GM23248 (cell line): ENCODE data around the gene YIPF6. TPM values are rescaled to one million over a fixed set of nuclear protein-coding genes. Genes with fewer than 3 reads are reported as not detected.
"Not testable (repeated sequence)": the region's sequence is repeated elsewhere in the genome, so short reads cannot be mapped to it uniquely, and the experiment has no call there.

Experiments
- DNase-seq: peaks from one replicate; pipeline ENCODE4 v3.0.0-alpha.2; 2015
- H2AFZ ChIP-seq: fragments of 200-600 bp; sonication (generic); 2 replicates; pipeline ENCODE4 v1.6.1; 2016; ENCODE audit warnings: antibody characterized with exemption
- H3F3A ChIP-seq: fragments of 200-600 bp; sonication (generic); 2 replicates; pipeline ENCODE4 v1.6.1; 2016; ENCODE audit warnings: mild to moderate bottlenecking, antibody characterized with exemption, mixed run types; ENCODE audit not compliant: insufficient read depth
- H3K27ac ChIP-seq: fragments of 200-600 bp; sonication (generic); 2 replicates; pipeline ENCODE4 v1.5.1; 2016; ENCODE audit warnings: mild to moderate bottlenecking
- H3K27me3 ChIP-seq: fragments of 200-600 bp; sonication (generic); replicated peaks from 2 replicates; pipeline ENCODE4 v1.6.1; 2016; ENCODE audit warnings: mild to moderate bottlenecking; ENCODE audit not compliant: insufficient read depth
- H3K36me3 ChIP-seq: fragments of 200-600 bp; sonication (generic); 2 replicates; pipeline ENCODE4 v1.6.1; 2016; ENCODE audit warnings: low read depth, mild to moderate bottlenecking
- H3K4me1 ChIP-seq: fragments of 200-600 bp; sonication (generic); 2 replicates; pipeline ENCODE4 v1.6.1; 2016; ENCODE audit warnings: mild to moderate bottlenecking; ENCODE audit not compliant: insufficient read depth
- H3K4me2 ChIP-seq: fragments of 200-600 bp; sonication (generic); one replicate; pipeline ENCODE4 v1.6.1; 2016; ENCODE audit warnings: mild to moderate bottlenecking; ENCODE audit not compliant: unreplicated experiment
- H3K4me3 ChIP-seq: fragments of 200-600 bp; sonication (generic); 2 replicates; pipeline ENCODE4 v1.5.1; 2016; ENCODE audit warnings: mild to moderate bottlenecking
- H3K79me2 ChIP-seq: fragments of 200-600 bp; sonication (generic); 2 replicates; pipeline ENCODE4 v1.6.1; 2016; ENCODE audit warnings: mild to moderate bottlenecking; ENCODE audit not compliant: insufficient read depth
- H3K9ac ChIP-seq: fragments of 200-600 bp; sonication (generic); 2 replicates; pipeline ENCODE4 v1.6.1; 2016; ENCODE audit warnings: mild to moderate bottlenecking
- H3K9me2 ChIP-seq: fragments of 200-600 bp; sonication (generic); 2 replicates; pipeline ENCODE4 v1.6.1; 2016; ENCODE audit warnings: mixed run types, mild to moderate bottlenecking, moderate library complexity; ENCODE audit not compliant: insufficient read depth
- H3K9me3 ChIP-seq: fragments of 200-600 bp; sonication (generic); one replicate; pipeline ENCODE4 v1.6.1; 2017; ENCODE audit warnings: low read depth
- H4K20me1 ChIP-seq: fragments of 200-600 bp; sonication (generic); 2 replicates; pipeline ENCODE4 v1.6.0; 2016; ENCODE audit not compliant: insufficient read depth
- EZH2 ChIP-seq: fragments of 200-600 bp; sonication (generic); IDR thresholded peaks from 2 replicates; pipeline ENCODE4 v1.6.1; 2018; ENCODE audit warnings: antibody characterized with exemption, mild to moderate bottlenecking; ENCODE audit not compliant: insufficient read depth, poor library complexity, severe bottlenecking
- EZH2phosphoT487 ChIP-seq: fragments of 200-600 bp; sonication (generic); IDR thresholded peaks from 2 replicates; pipeline ENCODE4 v1.6.1; 2018; ENCODE audit warnings: antibody characterized with exemption, moderate library complexity, mild to moderate bottlenecking, low read depth; ENCODE audit not compliant: insufficient read depth
- WGBS, 2 experiments: methylation state at CpG; one replicate each; pipeline ENCODE4 v1.1.6; 2015 to 2017; ENCODE audit warnings: low lambda C conversion rate in 2 of 2, low coverage in 1 of 2; ENCODE audit errors: missing lambda C conversion rate in 2 of 2; 5-methylcytosine and 5-hydroxymethylcytosine counted together
- in situ Hi-C: fragments of 300-500 bp; cut with MboI; formaldehyde crosslinking; loops from 2 replicates; pipeline ENCODE4 v1.15.0; 2020
- polyA plus RNA-seq: library from polyadenylated mRNA; unstranded; fragments of >200 nt; fragmentation: Nextera tagmentation; extraction: Ambion mirVana; gene quantifications from 2 replicates; pipeline ENCODE4 v1.2.1, GENCODE V29; 2016
- total RNA-seq: library from RNA; depleted of rRNA; stranded (reverse); fragments of >200 nt; shearing (Covaris generic); gene quantifications from 2 replicates; pipeline ENCODE4 v1.2.3, GENCODE V29; 2014

The YIPF6 gene
- total and polyA plus RNA-seq, 2 experiments from 2014 or later: 21.1 to 42.5 TPM

- TF ChIP-seq EZH2 (no peak), EZH2phosphoT487 (no peak)
- Histone ChIP-seq H3K4me2 (no peak overlapping the region), H3K9me2 (no peaks in the 10 kb centered on the region), H3K9ac (no peak overlapping the region), H3K27ac (no peak overlapping the region), H3K4me1 (no peaks in the 10 kb centered on the region), H3K4me3 (no peak overlapping the region), H4K20me1 (no peaks in the 10 kb centered on the region), H3K9me3 (no peaks in the 10 kb centered on the region), H3K79me2 (peaks cover 35% of the 10 kb centered on the region), H3K27me3 (no peaks in the 10 kb centered on the region), H3F3A (no peaks in the 10 kb centered on the region), H3K36me3 (no peaks in the 10 kb centered on the region), H2AFZ (no peak overlapping the region)
- 27 to 37% methylated on average over 3 of the region's 3 CpGs for WGBS, 2 experiments
- DNase-seq: peak; percentile 62
- in situ Hi-C loops: no loop called here
These were observed 12.4 kb downstream of the YIPF6 start for GRCh38 chrX:68511255-68511654.

- H3K36me3 ChIP-seq, H3K4me1 ChIP-seq, H3K9me2 ChIP-seq, H3K9ac ChIP-seq, H3K4me3 ChIP-seq, H3F3A ChIP-seq, DNase-seq, H3K79me2 ChIP-seq, H4K20me1 ChIP-seq, H3K9me3 ChIP-seq, H3K4me2 ChIP-seq, H3K27me3 ChIP-seq, H2AFZ ChIP-seq, H3K27ac ChIP-seq: not testable (repeated sequence)
- WGBS, 2 experiments: 97 to 100% methylated on average over 2 of the region's 2 CpGs
- in situ Hi-C loops: loop anchor here (25.0 kb wide), 1 partner anchor 188 kb away; no protein-coding TSS in a partner anchor
These were observed 25.8 kb downstream of the YIPF6 start for GRCh38 chrX:68524680-68525079.

- Histone ChIP-seq H3K4me3 (no peak overlapping the region), H3K9me3 (no peaks in the 10 kb centered on the region), H4K20me1 (no peaks in the 10 kb centered on the region), H3K27me3 (no peaks in the 10 kb centered on the region), H2AFZ (no peak overlapping the region), H3K4me2 (no peak overlapping the region), H3K79me2 (no peaks in the 10 kb centered on the region), H3F3A (peaks cover 8% of the 10 kb centered on the region; the same call in 1 of the 2 replicates), H3K27ac (no peak overlapping the region), H3K36me3 (no peaks in the 10 kb centered on the region; the same call in 1 of the 2 replicates), H3K9me2 (no peaks in the 10 kb centered on the region), H3K9ac (no peak overlapping the region), H3K4me1 (no peaks in the 10 kb centered on the region)
- in situ Hi-C loops: loop anchor here (25.0 kb wide), 1 partner anchor 179 kb away; no protein-coding TSS in a partner anchor
- whole genome bisulfite sequencing, 2 experiments: 83 to 86% methylated on average over 1 of the region's 1 CpG
- TF ChIP-seq EZH2 (no peak), EZH2phosphoT487 (no peak)
- DNase-seq: peak; percentile 4
These were observed 34.1 kb downstream of the YIPF6 start for GRCh38 chrX:68532831-68533533.

DNA sequence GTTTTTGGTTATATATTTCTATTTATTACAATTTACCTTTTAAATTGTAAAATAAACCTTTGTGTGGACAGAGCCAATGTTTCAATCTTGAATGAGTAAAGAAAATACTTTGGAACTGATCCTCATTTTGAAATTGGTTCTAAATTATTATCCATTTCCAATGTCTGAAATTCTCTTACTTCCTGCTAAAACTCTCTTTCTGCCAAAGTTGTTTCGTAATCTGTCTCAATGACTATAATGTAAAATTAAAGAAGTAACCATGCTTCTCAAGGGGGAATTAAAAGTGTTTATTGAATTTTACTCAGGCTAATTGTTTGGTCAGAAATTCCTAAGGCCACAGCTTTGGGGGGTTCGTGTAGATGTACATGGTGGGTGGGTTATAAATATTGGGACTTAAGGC is 34.8 kb downstream of the YIPF6 start:
- Histone ChIP-seq H3K36me3 (no peaks in the 10 kb centered on the region; the same call in 1 of the 2 replicates), H3K9me2 (no peaks in the 10 kb centered on the region), H3K9me3 (no peaks in the 10 kb centered on the region), H3K4me1 (no peaks in the 10 kb centered on the region), H3K4me2 (no peak overlapping the region), H3K27ac (no peak overlapping the region), H3F3A (peaks cover 8% of the 10 kb centered on the region; the same call in 1 of the 2 replicates), H3K4me3 (no peak overlapping the region), H3K9ac (no peak overlapping the region), H4K20me1 (no peaks in the 10 kb centered on the region), H2AFZ (no peak overlapping the region), H3K79me2 (no peaks in the 10 kb centered on the region), H3K27me3 (no peaks in the 10 kb centered on the region)
- in situ Hi-C loops: loop anchor here (25.0 kb wide), 1 partner anchor 179 kb away; no protein-coding TSS in a partner anchor
- DNase-seq: peak; percentile 6
- TF ChIP-seq EZH2phosphoT487 (no peak), EZH2 (no peak)
- 94 to 97% methylated on average over 2 of the region's 2 CpGs for WGBS, 2 experiments
